Stomach (tissue), 9 donors: ENCODE measurements around the gene FOXM1. TPM values are rescaled to one million over a fixed set of nuclear protein-coding genes. Genes with fewer than 3 reads are reported as not detected.

Source experiments
- DNase-seq, 2 donors: peaks; one replicate each; pipeline versions ENCODE4 v3.0.0 to v3.0.0-alpha.2; 2013 to 2019
- H3K27ac ChIP-seq, 5 donors: fragments of 200-600 bp in 4 of 5; sonication (generic) in 4 of 5; one replicate each; pipeline ENCODE4 v1.5.1; 2013 to 2019; ENCODE audit warnings: mild to moderate bottlenecking in 1 of 5, moderate library complexity in 1 of 5
- H3K27me3 ChIP-seq, 3 donors: fragments of 200-600 bp; sonication (generic); one replicate each; pipeline ENCODE4 v1.5.1; 2017 to 2019; ENCODE audit warnings: mixed run types in 1 of 3
- H3K36me3 ChIP-seq, 4 donors: fragments of 200-600 bp; sonication (generic); 1 replicate in 3 of 4; 2 replicates in 1 of 4; pipeline ENCODE4 v1.5.1; 2016 to 2019
- H3K4me1 ChIP-seq, 4 donors: fragments of 200-600 bp; sonication (generic); one replicate each; pipeline ENCODE4 v1.5.1; 2016 to 2019
- H3K4me3 ChIP-seq, 4 donors: fragments of 200-600 bp; sonication (generic) in 3 of 4; one replicate each; pipeline ENCODE4 v1.5.1; 2016 to 2019; ENCODE audit warnings: mild to moderate bottlenecking in 1 of 4
- H3K9me3 ChIP-seq, 4 donors: fragments of 200-600 bp; sonication (generic); one replicate each; pipeline ENCODE4 v1.5.1; 2016 to 2019
- CTCF ChIP-seq, 7 experiments: fragments of 450-650 bp in 4 of 7; fragments of 200-600 bp in 3 of 7; sonication (generic) in 3 of 7; IDR thresholded peaks; one replicate each; pipeline ENCODE4 v1.5.1; 2016 to 2019; ENCODE audit warnings: antibody characterized with exemption in 7 of 7, control low read depth in 2 of 7, mild to moderate bottlenecking in 1 of 7
- EP300 ChIP-seq: sonication (generic); formaldehyde crosslinking; IDR thresholded peaks from one replicate; pipeline ENCODE4 v1.6.1; 2017; ENCODE audit warnings: antibody characterized with exemption
- POLR2A ChIP-seq, 4 donors: fragments of 450-650 bp; IDR thresholded peaks; one replicate each; pipeline ENCODE4 v1.6.1; 2016; ENCODE audit warnings: antibody characterized with exemption in 4 of 4, control low read depth in 2 of 4, mild to moderate bottlenecking in 1 of 4, moderate library complexity in 1 of 4
- POLR2AphosphoS5 ChIP-seq, 3 donors: sonication (generic); formaldehyde crosslinking; IDR thresholded peaks; one replicate each; pipeline ENCODE4 v1.6.1; 2016; ENCODE audit warnings: antibody characterized with exemption in 3 of 3
- WGBS, 5 donors: extraction: QIAGEN DNeasy Blood & Tissue Kit in 3 of 5; methylation state at CpG; one replicate each; pipeline versions ENCODE4 v1.1.5 to v1.1.7; 2013 to 2018; 5-methylcytosine and 5-hydroxymethylcytosine counted together
- intact Hi-C: fragments of 100-400 bp; cut with DNase I; formaldehyde crosslinking; loops from one replicate; pipeline ENCODE4 v1.15.1; 2023; ENCODE audit warnings: low total_unique reads
- polyA plus RNA-seq, 3 donors: library from polyadenylated mRNA; stranded (reverse); fragments of 200-250 nt; gene quantifications; one replicate each; pipeline ENCODE4 v1.2.3, GENCODE V29; 2013
- total RNA-seq, 5 donors: library from RNA; depleted of rRNA; stranded (reverse); fragments of >200 nt; gene quantifications; one replicate each; pipeline versions ENCODE4 v1.1.0 to v1.2.3, GENCODE V29; 2014 to 2016
- donor health status: healthy with polysubstance abuse.
- donor health status: Bipolar disorder and iron deficiency.
- donor health status: healthy.

FOXM1 gene
- total and polyA plus RNA-seq, 8 donors = 3.5 to 23.2 (median 7.6) TPM; not detected in 1

- Histone ChIP-seq H3K27me3 (no peaks in the 10 kb centered on the region), H3K27ac (no peak overlapping the region), H3K36me3 (peaks cover 63 to 99% (median 94%) of the 10 kb centered on the region in 4 donors), H3K9me3 (no peaks in the 10 kb centered on the region), H3K4me1 (peaks cover 0 to 1% (median under 1%) of the 10 kb centered on the region in 4 donors), H3K4me3 (no peak overlapping the region)
- TF ChIP-seq POLR2AphosphoS5 (IDR thresholded peaks at IDR 0.05) (no peak), EP300 (no peak), CTCF (IDR thresholded peaks at IDR 0.05) (no peak), POLR2A (IDR thresholded peaks at IDR 0.05) (no peak)
- WGBS, 5 donors = 78 to 90% (median 82%) methylated on average over 5 to 9 of the region's 9 CpGs
- no peak for DNase-seq
- intact Hi-C loops = no loop called here
These were observed 56.5 kb downstream of the FOXM1 start for GRCh38 chr12:2820432-2820831.

- no peaks in the 10 kb centered on the region for H3K27me3 ChIP-seq
- H3K36me3 ChIP-seq = peaks cover 57 to 98% (median 92%) of the 10 kb centered on the region in 4 donors
- H3K9me3 ChIP-seq = no peaks in the 10 kb centered on the region
- DNase-seq = no peak
- no peak for TF ChIP-seq POLR2A (IDR thresholded peaks at IDR 0.05)
- no peak for TF ChIP-seq CTCF (IDR thresholded peaks at IDR 0.05)
- no peak for TF ChIP-seq POLR2AphosphoS5 (IDR thresholded peaks at IDR 0.05)
- TF ChIP-seq EP300 = no peak
- H3K4me1 ChIP-seq = peaks cover 0 to 7% (median 3%) of the 10 kb centered on the region in 4 donors
- no peak overlapping the region for H3K4me3 ChIP-seq
- WGBS, 5 donors = 93 to 98% (median 95%) methylated on average over 15 of the region's 15 CpGs
- no peak overlapping the region for H3K27ac ChIP-seq
- intact Hi-C loops = no loop called here
These were observed 57.2 kb downstream of the FOXM1 start for GRCh38 chr12:2819810-2820209.

GRCh38 chr12:2813214-2814185 lies 63.5 kb downstream of the FOXM1 start:
- Histone ChIP-seq H3K27me3 (no peaks in the 10 kb centered on the region), H3K4me1 (peaks cover 6 to 32% (median 25%) of the 10 kb centered on the region in 4 donors), H3K36me3 (peaks cover 10 to 36% (median 29%) of the 10 kb centered on the region in 4 donors), H3K4me3 (peak overlapping the region; percentile 63 to 76 (median 71)), H3K9me3 (no peaks in the 10 kb centered on the region), H3K27ac (peak overlapping the region; percentile 87 to 97 (median 94))
- intact Hi-C loops = no loop called here
- TF ChIP-seq CTCF (IDR thresholded peaks at IDR 0.05) (peak in 5 of 7 experiments; percentile 36 to 54 (median 45)), EP300 (no peak)
- WGBS, 5 donors = 13 to 17% (median 15%) methylated on average over 10 of the region's 10 CpGs
- DNase-seq = peak in 1 of 2 donors; percentile 82

GRCh38 chr12:2812290-2813213 lies 64.4 kb downstream of the FOXM1 start, which contains the start of gene ITFG2:
TSS of gene ITFG2 (plus strand) at chr12:2812668. CDS start at chr12:2812761, 93 bp downstream.
- intact Hi-C loops = no loop called here
- TF ChIP-seq POLR2AphosphoS5 (IDR thresholded peaks at IDR 0.05) (peak; percentile 95 to 97 (median 95)), EP300 (peak; percentile 68), POLR2A (IDR thresholded peaks at IDR 0.05) (peak in 2 of 4 donors; percentile 44 to 77), CTCF (IDR thresholded peaks at IDR 0.05) (peak in 1 of 7 experiments; percentile 18)

More at GRCh38 chr12:2812290-2813213, 64.4 kb downstream of the FOXM1 start, which contains the start of gene ITFG2:
- peaks cover 6 to 32% (median 25%) of the 10 kb centered on the region in 4 donors for H3K4me1 ChIP-seq
- H3K4me3 ChIP-seq = peak within 1 kb of the TSS; percentile 63 to 76 (median 71)
- H3K27ac ChIP-seq = peak within 1 kb of the TSS; percentile 87 to 97 (median 94)
- DNase-seq = peak; percentile 99
- H3K9me3 ChIP-seq = no peaks in the 10 kb centered on the region
- H3K36me3 ChIP-seq = peaks cover under 1 to 26% (median 20%) of the 10 kb centered on the region in 4 donors
- 0% methylated on average over 28 to 48 of the region's 48 CpGs for WGBS, 5 donors
- H3K27me3 ChIP-seq = no peaks in the 10 kb centered on the region
